H9 (cell line): ENCODE data around the gene NFRKB. TPM values are rescaled to one million over a fixed set of nuclear protein-coding genes. Genes with fewer than 3 reads are reported as not detected.

Experiments used
- DNase-seq: peaks from one replicate; pipeline ENCODE4 v3.0.0-alpha.2; 2017
- H2AFZ ChIP-seq: one replicate; pipeline ENCODE4 v1.6.1; 2013; ENCODE audit warnings: mild to moderate bottlenecking, low read length, control low read depth, moderate library complexity
- H2AK5ac ChIP-seq: 2 replicates; pipeline ENCODE4 v1.6.1; 2013; ENCODE audit warnings: low read length, control low read depth, mixed read lengths; ENCODE audit not compliant: insufficient read length
- H2BK120ac ChIP-seq: one replicate; pipeline ENCODE4 v1.6.1; 2013; ENCODE audit warnings: low read depth, mild to moderate bottlenecking, low read length, control low read depth, inconsistent platforms; ENCODE audit not compliant: poor library complexity, severe bottlenecking
- H2BK12ac ChIP-seq: 2 replicates; pipeline ENCODE4 v1.6.1; 2013; ENCODE audit warnings: low read length, control low read depth, mixed read lengths, low read depth; ENCODE audit not compliant: insufficient read length
- H2BK15ac ChIP-seq: 2 replicates; pipeline ENCODE4 v1.6.1; 2013; ENCODE audit warnings: low read depth, low read length, control low read depth
- H2BK20ac ChIP-seq: one replicate; pipeline ENCODE4 v1.6.1; 2013; ENCODE audit warnings: low read depth, mild to moderate bottlenecking, low read length, control low read depth, inconsistent platforms; ENCODE audit not compliant: poor library complexity, severe bottlenecking
- H2BK5ac ChIP-seq: 2 replicates; pipeline ENCODE4 v1.6.1; 2013; ENCODE audit warnings: low read length, control low read depth, mixed read lengths; ENCODE audit not compliant: insufficient read length
- H3K14ac ChIP-seq: 2 replicates; pipeline ENCODE4 v1.6.1; 2013; ENCODE audit warnings: low read length, control low read depth; ENCODE audit not compliant: insufficient read depth
- H3K18ac ChIP-seq: 2 replicates; pipeline ENCODE4 v1.6.1; 2013; ENCODE audit warnings: low read depth, mild to moderate bottlenecking, mixed read lengths, low read length, control low read depth; ENCODE audit not compliant: insufficient read length
- H3K23ac ChIP-seq: 2 replicates; pipeline ENCODE4 v1.6.1; 2013; ENCODE audit warnings: low read length, control low read depth, mixed read lengths, low read depth; ENCODE audit not compliant: insufficient read length
- H3K23me2 ChIP-seq: 2 replicates; pipeline ENCODE4 v1.6.1; 2013; ENCODE audit warnings: low read depth, mild to moderate bottlenecking, mixed read lengths, low read length, control low read depth; ENCODE audit not compliant: insufficient read length, poor library complexity, severe bottlenecking
- H3K27ac ChIP-seq: 2 replicates; pipeline ENCODE4 v1.5.1; 2013; ENCODE audit warnings: low read length, control low read depth, mixed read lengths, low read depth; ENCODE audit not compliant: insufficient read length
- H3K27me3 ChIP-seq: 2 replicates; pipeline ENCODE4 v1.6.1; 2013; ENCODE audit warnings: low read length, control low read depth, inconsistent platforms; ENCODE audit not compliant: insufficient read depth
- H3K4ac ChIP-seq: 2 replicates; pipeline ENCODE4 v1.6.1; 2013; ENCODE audit warnings: low read depth, mild to moderate bottlenecking, control low read depth, inconsistent platforms, low read length, moderate library complexity
- H3K4me1 ChIP-seq: 2 replicates; pipeline ENCODE4 v1.6.1; 2013; ENCODE audit warnings: low read length, control low read depth, inconsistent platforms; ENCODE audit not compliant: insufficient read depth
- H3K4me2 ChIP-seq: 2 replicates; pipeline ENCODE4 v1.6.1; 2013; ENCODE audit warnings: low read length, control low read depth, mixed read lengths; ENCODE audit not compliant: insufficient read length, insufficient read depth
- H3K56ac ChIP-seq: 2 replicates; pipeline ENCODE4 v1.6.1; 2013; ENCODE audit warnings: low read depth, mild to moderate bottlenecking, mixed read lengths, low read length, control low read depth; ENCODE audit not compliant: insufficient read length
- H3K79me1 ChIP-seq: 2 replicates; pipeline ENCODE4 v1.6.1; 2013; ENCODE audit warnings: low read depth, mild to moderate bottlenecking, moderate library complexity, low read length, control low read depth, inconsistent platforms; ENCODE audit not compliant: insufficient read depth, poor library complexity, severe bottlenecking
- H3K79me2 ChIP-seq: 2 replicates; pipeline ENCODE4 v1.6.1; 2013; ENCODE audit warnings: low read length, control low read depth, inconsistent platforms; ENCODE audit not compliant: insufficient read depth
- H3K9ac ChIP-seq: 2 replicates; pipeline ENCODE4 v1.6.1; 2013; ENCODE audit warnings: low read length, control low read depth, mixed read lengths; ENCODE audit not compliant: insufficient read length; ENCODE audit errors: extremely low read depth
- H3K9me3 ChIP-seq: one replicate; pipeline ENCODE4 v1.6.1; 2013; ENCODE audit warnings: low read depth, low read length, inconsistent platforms; ENCODE audit not compliant: control insufficient read depth
- H3T11ph ChIP-seq: one replicate; pipeline ENCODE4 v1.6.1; 2013; ENCODE audit warnings: mild to moderate bottlenecking, low read length, control low read depth, inconsistent platforms
- H4K20me1 ChIP-seq: one replicate; pipeline ENCODE4 v1.6.1; 2013; ENCODE audit not compliant: control insufficient read depth, insufficient read length, insufficient read depth
- H4K5ac ChIP-seq: 2 replicates; pipeline ENCODE4 v1.6.1; 2013; ENCODE audit warnings: low read depth, mild to moderate bottlenecking, mixed read lengths, low read length, control low read depth; ENCODE audit not compliant: insufficient read length
- H4K8ac ChIP-seq: replicated peaks from 2 replicates; pipeline ENCODE4 v1.6.1; 2013; ENCODE audit warnings: low read length, control low read depth, mixed read lengths, low read depth; ENCODE audit not compliant: insufficient read length
- H4K91ac ChIP-seq: 2 replicates; pipeline ENCODE4 v1.6.1; 2013; ENCODE audit warnings: low read depth, mild to moderate bottlenecking, moderate library complexity, mixed read lengths, low read length, control low read depth; ENCODE audit not compliant: insufficient read length
- H3K27ac Mint-ChIP-seq, 3 experiments: 2 replicates in 2 of 3; 3 replicates in 1 of 3; pipeline ENCODE4 v1.8.0; 2020 to 2021; ENCODE audit warnings: mixed read lengths in 3 of 3, mild to moderate bottlenecking in 1 of 3, moderate library complexity in 1 of 3
- H3K27me3 Mint-ChIP-seq: 2 replicates; pipeline ENCODE4 v1.8.0; 2021; ENCODE audit warnings: low read depth, mild to moderate bottlenecking, moderate library complexity, mixed read lengths
- H3K36me3 Mint-ChIP-seq, 3 experiments: 2 replicates in 2 of 3; 3 replicates in 1 of 3; pipeline ENCODE4 v1.8.0; 2020 to 2021; ENCODE audit warnings: low read depth in 3 of 3, mixed read lengths in 3 of 3; ENCODE audit not compliant: insufficient read depth in 1 of 3
- H3K4me1 Mint-ChIP-seq, 2 experiments: 2 replicates each; pipeline ENCODE4 v1.8.0; 2020; ENCODE audit warnings: mixed read lengths in 2 of 2
- H3K4me3 Mint-ChIP-seq, 2 experiments: 2 replicates in 1 of 2; 3 replicates in 1 of 2; pipeline ENCODE4 v1.8.0; 2020 to 2021; ENCODE audit warnings: mild to moderate bottlenecking in 2 of 2, mixed read lengths in 2 of 2, moderate library complexity in 1 of 2
- H3K9me3 Mint-ChIP-seq, 2 experiments: 2 replicates in 1 of 2; 3 replicates in 1 of 2; pipeline ENCODE4 v1.8.0; 2020; ENCODE audit warnings: mild to moderate bottlenecking in 2 of 2, mixed read lengths in 2 of 2, moderate library complexity in 1 of 2
- WGBS: extraction: QIAGEN DNeasy Blood & Tissue Kit; methylation state at CpG from one replicate; pipeline ENCODE4 v1.1.7; 2013; ENCODE audit warnings: missing lambda C conversion rate, low lambda C conversion rate, mixed read lengths; ENCODE audit not compliant: insufficient read length; ENCODE audit errors: extremely low coverage; 5-methylcytosine and 5-hydroxymethylcytosine counted together
- total RNA-seq: library from RNA; stranded (reverse); gene quantifications from 2 replicates; pipeline ENCODE4 v1.2.1, GENCODE V29; 2021
- TF ChIP-seq, protein P1 (sequence below): fragments of 200-600 bp; sonication (generic); conservative IDR thresholded peaks from 3 replicates; pipeline ENCODE4 v1.8.0; 2021; ENCODE audit warnings: antibody characterized with exemption, mild to moderate bottlenecking

The NFRKB gene
- total RNA-seq, 1 experiment from 2014 or later: 41.0 TPM

GRCh38 chr11:129933262-129933661, 37.9 kb upstream of the NFRKB start:
- Histone ChIP-seq H2BK20ac (no peak overlapping the region), H3K27ac (no peak overlapping the region), H2BK15ac (no peak overlapping the region), H4K20me1 (no peaks in the 10 kb centered on the region), H3K4me1 (peaks cover 7% of the 10 kb centered on the region), H3T11ph (no peak overlapping the region), H4K5ac (no peak overlapping the region), H3K4me2 (no peak overlapping the region), H3K27me3 (no peaks in the 10 kb centered on the region), H3K14ac (no peak overlapping the region), H3K9ac (no peak overlapping the region), H3K18ac (no peak overlapping the region), H3K9me3 (no peaks in the 10 kb centered on the region), H3K23ac (no peak overlapping the region), H2BK120ac (no peak overlapping the region), H2BK12ac (no peak overlapping the region), H3K56ac (no peak overlapping the region), H2AFZ (no peak overlapping the region), H4K91ac (no peak overlapping the region), H2BK5ac (no peak overlapping the region), H3K79me2 (no peaks in the 10 kb centered on the region), H2AK5ac (no peak overlapping the region), H4K8ac (no peak overlapping the region), H3K4ac (no peak overlapping the region), H3K23me2 (no peaks in the 10 kb centered on the region), H3K79me1 (no peaks in the 10 kb centered on the region)
- WGBS: no CpG with 5 or more reads among the region's 1 CpG
- Mint-ChIP-seq H3K4me3 (no peak overlapping the region), H3K27me3 (no peaks in the 10 kb centered on the region), H3K4me1 (peaks cover 19 to 28% of the 10 kb centered on the region in 2 experiments), H3K9me3 (no peaks in the 10 kb centered on the region), H3K36me3 (peaks cover 16 to 33% (median 24%) of the 10 kb centered on the region in 3 experiments), H3K27ac (no peak overlapping the region)
- TF ChIP-seq, protein P1, sequence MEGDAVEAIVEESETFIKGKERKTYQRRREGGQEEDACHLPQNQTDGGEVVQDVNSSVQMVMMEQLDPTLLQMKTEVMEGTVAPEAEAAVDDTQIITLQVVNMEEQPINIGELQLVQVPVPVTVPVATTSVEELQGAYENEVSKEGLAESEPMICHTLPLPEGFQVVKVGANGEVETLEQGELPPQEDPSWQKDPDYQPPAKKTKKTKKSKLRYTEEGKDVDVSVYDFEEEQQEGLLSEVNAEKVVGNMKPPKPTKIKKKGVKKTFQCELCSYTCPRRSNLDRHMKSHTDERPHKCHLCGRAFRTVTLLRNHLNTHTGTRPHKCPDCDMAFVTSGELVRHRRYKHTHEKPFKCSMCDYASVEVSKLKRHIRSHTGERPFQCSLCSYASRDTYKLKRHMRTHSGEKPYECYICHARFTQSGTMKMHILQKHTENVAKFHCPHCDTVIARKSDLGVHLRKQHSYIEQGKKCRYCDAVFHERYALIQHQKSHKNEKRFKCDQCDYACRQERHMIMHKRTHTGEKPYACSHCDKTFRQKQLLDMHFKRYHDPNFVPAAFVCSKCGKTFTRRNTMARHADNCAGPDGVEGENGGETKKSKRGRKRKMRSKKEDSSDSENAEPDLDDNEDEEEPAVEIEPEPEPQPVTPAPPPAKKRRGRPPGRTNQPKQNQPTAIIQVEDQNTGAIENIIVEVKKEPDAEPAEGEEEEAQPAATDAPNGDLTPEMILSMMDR: no peak
- DNase-seq: no peak
